ENCODE results near the gene RFX3. TPM values are rescaled to one million over a fixed set of nuclear protein-coding genes. Genes with fewer than 3 reads are reported as not detected.

RFX3 gene
- 10 to 100 TPM in 1 of 4 donors, 1 to 10 TPM in 3; 2.1 to 11.5 (median 7.3) TPM for total RNA-seq

- intact Hi-C loops (cut with DNase I; ENCODE audit: low total_unique reads): loop anchor here (1.0 to 5.0 kb wide), 4 partner anchors 58 to 1510 kb away; partner anchors contain the start of genes PUM3 and SMARCA2
- DNase-seq (peak; percentile 88 to 89), ATAC-seq (peak; percentile 77 to 80)
- TF ChIP-seq POLR2A (IDR thresholded peaks at IDR 0.05) (no peak), CTCF (IDR thresholded peaks at IDR 0.05 in 4 of 5, conservative IDR thresholded peaks at IDR 0.05 in 1 of 5) (no peak)
- Histone ChIP-seq H3K4me1 (peaks cover 28 to 47% of the 10 kb centered on the region in 2 donors), H3K27ac (peak within 1 kb of the TSS; percentile 97 to 100 (median 100)), H3K36me3 (no peaks in the 10 kb centered on the region), H3K9me3 (no peaks in the 10 kb centered on the region), H3K4me3 (peak within 1 kb of the TSS; percentile 79 to 95 (median 85)), H3K27me3 (no peaks in the 10 kb centered on the region)
- in situ Hi-C loops (cut with MboI; ENCODE audit: low sequenced_read_pairs in 4 of 4): loop anchor here in 1 of 4 donors (25.0 kb wide), 1 partner anchor 288 kb away; no protein-coding TSS in a partner anchor
These were observed at the start of gene RFX3 for GRCh38 chr9:3525836-3526164. TSS of gene RFX3 (minus strand) at chr9:3526001. CDS start at chr9:3395588, 130,413 bp downstream.

GRCh38 chr9:3571500-3571899 is 45.7 kb upstream of the RFX3 start:
- DNase-seq: no peak
- TF ChIP-seq POLR2A (IDR thresholded peaks at IDR 0.05) (no peak), CTCF (IDR thresholded peaks at IDR 0.05 in 4 of 5, conservative IDR thresholded peaks at IDR 0.05 in 1 of 5) (no peak)
- no peak overlapping the region for H3K27ac ChIP-seq
- intact Hi-C loops (cut with DNase I; ENCODE audit: low total_unique reads): no loop called here
- H3K27me3 ChIP-seq: no peaks in the 10 kb centered on the region
- no peak overlapping the region for H3K4me3 ChIP-seq
- no peaks in the 10 kb centered on the region for H3K9me3 ChIP-seq
- no peaks in the 10 kb centered on the region for H3K4me1 ChIP-seq
- H3K36me3 ChIP-seq: no peaks in the 10 kb centered on the region
- in situ Hi-C loops (cut with MboI; ENCODE audit: low sequenced_read_pairs in 4 of 4): loop anchor here in 1 of 4 donors (25.0 kb wide), 1 partner anchor 109 kb away; no protein-coding TSS in a partner anchor
- no peak for ATAC-seq

GRCh38 chr9:3569529-3569928 is 43.7 kb upstream of the RFX3 start:
- no peak for TF ChIP-seq CTCF (IDR thresholded peaks at IDR 0.05 in 4 of 5, conservative IDR thresholded peaks at IDR 0.05 in 1 of 5)
- no peak for TF ChIP-seq POLR2A (IDR thresholded peaks at IDR 0.05)
- in situ Hi-C loops (cut with MboI; ENCODE audit: low sequenced_read_pairs in 4 of 4): loop anchor here in 1 of 4 donors (25.0 kb wide), 1 partner anchor 107 kb away; no protein-coding TSS in a partner anchor
- H3K9me3 ChIP-seq: no peaks in the 10 kb centered on the region

GRCh38 chr9:3567988-3568387 is 42.2 kb upstream of the RFX3 start:
- Histone ChIP-seq H3K36me3 (peaks cover 0 to 7% of the 10 kb centered on the region in 2 donors), H3K9me3 (no peaks in the 10 kb centered on the region), H3K4me3 (no peak overlapping the region), H3K4me1 (no peaks in the 10 kb centered on the region), H3K27ac (no peak overlapping the region), H3K27me3 (no peaks in the 10 kb centered on the region)
- ATAC-seq (no peak), DNase-seq (no peak)
- TF ChIP-seq CTCF (IDR thresholded peaks at IDR 0.05 in 4 of 5, conservative IDR thresholded peaks at IDR 0.05 in 1 of 5) (no peak), POLR2A (IDR thresholded peaks at IDR 0.05) (no peak)
- intact Hi-C loops (cut with DNase I; ENCODE audit: low total_unique reads): no loop called here
- in situ Hi-C loops (cut with MboI; ENCODE audit: low sequenced_read_pairs in 4 of 4): loop anchor here in 1 of 4 donors (25.0 kb wide), 1 partner anchor 106 kb away; no protein-coding TSS in a partner anchor

More at GRCh38 chr9:3569529-3569928, 43.7 kb upstream of the RFX3 start:
- Histone ChIP-seq H3K27ac (no peak overlapping the region), H3K4me3 (no peak overlapping the region), H3K36me3 (no peaks in the 10 kb centered on the region), H3K27me3 (no peaks in the 10 kb centered on the region), H3K4me1 (no peaks in the 10 kb centered on the region)
- ATAC-seq: no peak
- intact Hi-C loops (cut with DNase I; ENCODE audit: low total_unique reads): no loop called here
- no peak for DNase-seq

Data from gastrocnemius medialis (tissue), 4 donors.